SH-SY5Y (cell line): ENCODE results near the gene NPY2R.

Experiments used
- GATA2 ChIP-seq: IDR thresholded peaks from 2 replicates; pipeline ENCODE4 v1.6.1; 2011; ENCODE audit warnings: mild to moderate bottlenecking, low read depth, low read length
- GATA3 ChIP-seq: IDR thresholded peaks from 2 replicates; pipeline ENCODE4 v1.6.1; 2011; ENCODE audit warnings: low read depth, mild to moderate bottlenecking, low read length, moderate library complexity

DNA sequence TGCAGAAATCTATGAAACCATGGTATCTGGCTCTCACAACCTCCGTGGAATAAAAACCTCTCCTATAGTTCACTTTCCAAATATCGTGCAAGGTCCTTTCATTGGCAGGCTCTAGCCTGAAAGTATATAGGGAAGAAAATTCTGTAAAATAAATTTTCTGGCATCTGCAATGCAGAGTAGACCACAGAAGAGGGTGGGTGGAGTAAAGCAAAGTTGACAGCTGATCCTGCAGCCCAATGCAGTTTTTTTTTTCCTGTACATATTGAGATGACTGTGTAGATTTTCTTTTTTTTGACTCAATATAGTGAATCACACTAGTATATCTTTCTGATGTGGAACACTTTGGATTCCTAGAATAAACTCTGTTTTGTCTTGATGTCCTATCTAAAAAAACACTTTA, 56.7 kb downstream of the NPY2R start:
- TF ChIP-seq GATA2 (no peak), GATA3 (no peak)
